ENCODE results near the gene VAV1. TPM values are rescaled to one million over a fixed set of nuclear protein-coding genes. Genes with fewer than 3 reads are reported as not detected.
A peak's percentile ranks its signal among the peaks of the same experiment; 100 is the strongest.

The VAV1 gene
- total and polyA plus RNA-seq, 2 of the 13 experiments (the other 11 are each of a cell fraction or from before 2014, with no cell fraction given) = not detected

DNA sequence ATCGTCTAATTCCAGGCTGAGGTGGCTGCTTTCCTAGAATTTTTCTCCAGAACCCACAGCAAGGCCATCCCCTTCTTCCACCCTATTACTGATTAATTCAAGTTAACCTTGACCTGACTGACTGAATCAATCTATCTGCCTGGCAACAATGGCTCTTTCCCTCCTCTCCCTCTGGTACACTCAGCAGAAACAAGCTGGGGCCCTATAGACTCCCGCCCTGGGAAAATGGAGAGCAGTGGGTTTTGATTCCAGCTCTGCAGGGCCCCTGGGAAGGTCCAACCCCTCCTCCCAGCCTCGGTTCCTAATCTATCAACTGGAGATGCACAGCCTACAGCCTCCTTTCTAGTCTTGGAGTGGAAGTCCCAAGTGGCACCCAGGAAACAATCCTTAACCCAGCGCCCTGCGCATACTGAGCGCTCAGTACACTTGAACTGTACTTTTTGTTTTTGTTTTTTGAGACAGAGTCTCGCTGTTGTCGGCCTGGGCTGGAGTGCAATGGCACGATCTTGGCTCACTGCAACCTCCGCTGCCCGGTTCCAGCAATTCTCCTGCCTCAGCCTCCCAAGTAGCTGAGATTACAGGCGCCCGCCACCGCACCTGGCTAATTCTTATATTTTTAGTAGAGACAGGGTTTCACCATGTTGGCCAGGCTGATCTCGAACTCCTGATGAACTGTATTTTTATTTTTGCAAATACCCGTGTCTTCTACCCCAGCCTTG is 46.8 kb upstream of the VAV1 start (continued):
- TF ChIP-seq SIX4 (CRISPR knock-in tag; IDR thresholded peaks at IDR 0.05) = no peak
- no peak for TF ChIP-seq REXO4 (CRISPR knock-in tag; IDR thresholded peaks at IDR 0.05; ENCODE audit: borderline replicate concordance)
- no peak for TF ChIP-seq NFYB (CRISPR knock-in tag; IDR thresholded peaks at IDR 0.05)
- TF ChIP-seq, protein P1, sequence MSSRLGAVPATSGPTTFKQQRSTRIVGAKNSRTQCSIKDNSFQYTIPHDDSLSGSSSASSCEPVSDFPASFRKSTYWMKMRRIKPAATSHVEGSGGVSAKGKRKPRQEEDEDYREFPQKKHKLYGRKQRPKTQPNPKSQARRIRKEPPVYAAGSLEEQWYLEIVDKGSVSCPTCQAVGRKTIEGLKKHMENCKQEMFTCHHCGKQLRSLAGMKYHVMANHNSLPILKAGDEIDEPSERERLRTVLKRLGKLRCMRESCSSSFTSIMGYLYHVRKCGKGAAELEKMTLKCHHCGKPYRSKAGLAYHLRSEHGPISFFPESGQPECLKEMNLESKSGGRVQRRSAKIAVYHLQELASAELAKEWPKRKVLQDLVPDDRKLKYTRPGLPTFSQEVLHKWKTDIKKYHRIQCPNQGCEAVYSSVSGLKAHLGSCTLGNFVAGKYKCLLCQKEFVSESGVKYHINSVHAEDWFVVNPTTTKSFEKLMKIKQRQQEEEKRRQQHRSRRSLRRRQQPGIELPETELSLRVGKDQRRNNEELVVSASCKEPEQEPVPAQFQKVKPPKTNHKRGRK (CRISPR knock-in tag; IDR thresholded peaks at IDR 0.05) = no peak
- TF ChIP-seq, protein P2, sequence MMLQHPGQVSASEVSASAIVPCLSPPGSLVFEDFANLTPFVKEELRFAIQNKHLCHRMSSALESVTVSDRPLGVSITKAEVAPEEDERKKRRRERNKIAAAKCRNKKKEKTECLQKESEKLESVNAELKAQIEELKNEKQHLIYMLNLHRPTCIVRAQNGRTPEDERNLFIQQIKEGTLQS (CRISPR knock-in tag; IDR thresholded peaks at IDR 0.05) = no peak
- no peak for TF ChIP-seq GPBP1L1 (CRISPR knock-in tag; IDR thresholded peaks at IDR 0.05)
- TF ChIP-seq HMG20A (CRISPR knock-in tag; IDR thresholded peaks at IDR 0.05; ENCODE audit: borderline replicate concordance) = peak; percentile 53; the same call in 1 of the 2 replicates
- no peak for TF ChIP-seq SYNCRIP (IDR thresholded peaks at IDR 0.05; ENCODE audit: insufficient read depth, low read depth, low read length)
- 0 out of 2 replicates have a peak, but pooled peaks have one; percentile 20 for TF ChIP-seq RCOR2 (CRISPR knock-in tag; IDR thresholded peaks at IDR 0.05)
- no peak for TF ChIP-seq ZNF224 (CRISPR knock-in tag; IDR thresholded peaks at IDR 0.05)
- TF ChIP-seq ZNF430 (CRISPR knock-in tag; IDR thresholded peaks at IDR 0.05) = peak; percentile 26; the same call in 1 of the 2 replicates
- TF ChIP-seq SRSF9 (IDR thresholded peaks at IDR 0.05; ENCODE audit: borderline replicate concordance, insufficient read depth, low read depth, low read length, poor library complexity, severe bottlenecking) = no peak
- TF ChIP-seq, protein P3, sequence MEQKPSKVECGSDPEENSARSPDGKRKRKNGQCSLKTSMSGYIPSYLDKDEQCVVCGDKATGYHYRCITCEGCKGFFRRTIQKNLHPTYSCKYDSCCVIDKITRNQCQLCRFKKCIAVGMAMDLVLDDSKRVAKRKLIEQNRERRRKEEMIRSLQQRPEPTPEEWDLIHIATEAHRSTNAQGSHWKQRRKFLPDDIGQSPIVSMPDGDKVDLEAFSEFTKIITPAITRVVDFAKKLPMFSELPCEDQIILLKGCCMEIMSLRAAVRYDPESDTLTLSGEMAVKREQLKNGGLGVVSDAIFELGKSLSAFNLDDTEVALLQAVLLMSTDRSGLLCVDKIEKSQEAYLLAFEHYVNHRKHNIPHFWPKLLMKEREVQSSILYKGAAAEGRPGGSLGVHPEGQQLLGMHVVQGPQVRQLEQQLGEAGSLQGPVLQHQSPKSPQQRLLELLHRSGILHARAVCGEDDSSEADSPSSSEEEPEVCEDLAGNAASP (CRISPR knock-in tag; IDR thresholded peaks at IDR 0.05; ENCODE audit: borderline replicate concordance) = peak; percentile 85
- no peak for TF ChIP-seq ZNF232 (CRISPR knock-in tag; IDR thresholded peaks at IDR 0.05; ENCODE audit: borderline replicate concordance)
- TF ChIP-seq, protein P4, sequence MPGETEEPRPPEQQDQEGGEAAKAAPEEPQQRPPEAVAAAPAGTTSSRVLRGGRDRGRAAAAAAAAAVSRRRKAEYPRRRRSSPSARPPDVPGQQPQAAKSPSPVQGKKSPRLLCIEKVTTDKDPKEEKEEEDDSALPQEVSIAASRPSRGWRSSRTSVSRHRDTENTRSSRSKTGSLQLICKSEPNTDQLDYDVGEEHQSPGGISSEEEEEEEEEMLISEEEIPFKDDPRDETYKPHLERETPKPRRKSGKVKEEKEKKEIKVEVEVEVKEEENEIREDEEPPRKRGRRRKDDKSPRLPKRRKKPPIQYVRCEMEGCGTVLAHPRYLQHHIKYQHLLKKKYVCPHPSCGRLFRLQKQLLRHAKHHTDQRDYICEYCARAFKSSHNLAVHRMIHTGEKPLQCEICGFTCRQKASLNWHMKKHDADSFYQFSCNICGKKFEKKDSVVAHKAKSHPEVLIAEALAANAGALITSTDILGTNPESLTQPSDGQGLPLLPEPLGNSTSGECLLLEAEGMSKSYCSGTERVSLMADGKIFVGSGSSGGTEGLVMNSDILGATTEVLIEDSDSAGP (CRISPR knock-in tag; IDR thresholded peaks at IDR 0.05; ENCODE audit: borderline replicate concordance) = 0 out of 2 replicates have a peak, but pooled peaks have one; percentile 31
- peak; percentile 90 for TF ChIP-seq NR2F6 (IDR thresholded peaks at IDR 0.05)
- peak; percentile 84 for TF ChIP-seq NR2F6 (CRISPR knock-in tag; IDR thresholded peaks at IDR 0.05)
- TF ChIP-seq, protein P5, sequence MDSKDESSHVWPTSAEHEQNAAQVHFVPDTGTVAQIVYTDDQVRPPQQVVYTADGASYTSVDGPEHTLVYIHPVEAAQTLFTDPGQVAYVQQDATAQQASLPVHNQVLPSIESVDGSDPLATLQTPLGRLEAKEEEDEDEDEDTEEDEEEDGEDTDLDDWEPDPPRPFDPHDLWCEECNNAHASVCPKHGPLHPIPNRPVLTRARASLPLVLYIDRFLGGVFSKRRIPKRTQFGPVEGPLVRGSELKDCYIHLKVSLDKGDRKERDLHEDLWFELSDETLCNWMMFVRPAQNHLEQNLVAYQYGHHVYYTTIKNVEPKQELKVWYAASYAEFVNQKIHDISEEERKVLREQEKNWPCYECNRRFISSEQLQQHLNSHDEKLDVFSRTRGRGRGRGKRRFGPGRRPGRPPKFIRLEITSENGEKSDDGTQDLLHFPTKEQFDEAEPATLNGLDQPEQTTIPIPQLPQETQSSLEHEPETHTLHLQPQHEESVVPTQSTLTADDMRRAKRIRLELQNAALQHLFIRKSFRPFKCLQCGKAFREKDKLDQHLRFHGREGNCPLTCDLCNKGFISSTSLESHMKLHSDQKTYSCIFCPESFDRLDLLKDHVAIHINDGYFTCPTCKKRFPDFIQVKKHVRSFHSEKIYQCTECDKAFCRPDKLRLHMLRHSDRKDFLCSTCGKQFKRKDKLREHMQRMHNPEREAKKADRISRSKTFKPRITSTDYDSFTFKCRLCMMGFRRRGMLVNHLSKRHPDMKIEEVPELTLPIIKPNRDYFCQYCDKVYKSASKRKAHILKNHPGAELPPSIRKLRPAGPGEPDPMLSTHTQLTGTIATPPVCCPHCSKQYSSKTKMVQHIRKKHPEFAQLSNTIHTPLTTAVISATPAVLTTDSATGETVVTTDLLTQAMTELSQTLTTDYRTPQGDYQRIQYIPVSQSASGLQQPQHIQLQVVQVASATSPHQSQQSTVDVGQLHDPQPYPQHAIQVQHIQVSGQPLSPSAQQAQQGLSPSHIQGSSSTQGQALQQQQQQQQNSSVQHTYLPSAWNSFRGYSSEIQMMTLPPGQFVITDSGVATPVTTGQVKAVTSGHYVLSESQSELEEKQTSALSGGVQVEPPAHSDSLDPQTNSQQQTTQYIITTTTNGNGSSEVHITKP (CRISPR knock-in tag; IDR thresholded peaks at IDR 0.05; ENCODE audit: low read depth) = peak; percentile 62; the same call in 1 of the 2 replicates
- TF ChIP-seq YEATS4 (CRISPR knock-in tag; IDR thresholded peaks at IDR 0.05; ENCODE audit: borderline replicate concordance) = no peak
